Gastrocnemius medialis (tissue), 4 donors: ENCODE data around the gene CREB3L4. TPM values are rescaled to one million over a fixed set of nuclear protein-coding genes. Genes with fewer than 3 reads are reported as not detected.
A peak's percentile ranks its signal among the peaks of the same experiment; 100 is the strongest.

Source experiments
- ATAC-seq, 2 donors: fragments of 150-250 bp; one replicate each; pipeline ENCODE4 v1.9.1; 2016
- DNase-seq, 2 donors: peaks; one replicate each; pipeline ENCODE4 v3.0.0-alpha.2; 2019
- H3K27ac ChIP-seq, 4 donors: fragments of 200-600 bp; sonication (generic); 1 replicate in 1 of 4; 2 replicates in 3 of 4; pipeline ENCODE4 v1.5.1; 2016 to 2018; ENCODE audit warnings: mild to moderate bottlenecking in 2 of 4, moderate library complexity in 1 of 4
- H3K27me3 ChIP-seq, 3 donors: fragments of 200-600 bp; sonication (generic) in 2 of 3; 1 replicate in 1 of 3; 2 replicates in 2 of 3; pipeline versions ENCODE4 v1.5.1 to v1.6.0; 2016 to 2019; ENCODE audit warnings: mild to moderate bottlenecking in 1 of 3, moderate library complexity in 1 of 3
- H3K36me3 ChIP-seq, 2 donors: fragments of 200-600 bp; sonication (generic) in 1 of 2; one replicate each; pipeline ENCODE4 v1.5.1; 2017 to 2018
- H3K4me1 ChIP-seq, 2 donors: fragments of 200-600 bp; sonication (generic) in 1 of 2; one replicate each; pipeline ENCODE4 v1.5.1; 2016 to 2017; ENCODE audit warnings: mild to moderate bottlenecking in 2 of 2
- H3K4me3 ChIP-seq, 4 donors: fragments of 200-600 bp; sonication (generic) in 3 of 4; 1 replicate in 1 of 4; 2 replicates in 3 of 4; pipeline ENCODE4 v1.5.1; 2016 to 2019; ENCODE audit warnings: mild to moderate bottlenecking in 2 of 4
- H3K9me3 ChIP-seq, 3 donors: fragments of 200-600 bp; sonication (generic) in 2 of 3; 1 replicate in 1 of 3; 2 replicates in 2 of 3; pipeline ENCODE4 v1.5.1; 2016 to 2019
- POLR2A ChIP-seq, 2 donors: fragments of 450-650 bp; IDR thresholded peaks; one replicate each; pipeline ENCODE4 v1.6.1; 2017; ENCODE audit warnings: antibody characterized with exemption in 2 of 2, mild to moderate bottlenecking in 2 of 2, moderate library complexity in 2 of 2
- in situ Hi-C, 4 donors: fragments of 200-750 bp; cut with MboI; loops; one replicate each; pipeline versions ENCODE4 v1.15.0 to v1.8.0; 2017; ENCODE audit warnings: low sequenced_read_pairs in 4 of 4
- intact Hi-C: fragments of 100-400 bp; cut with DNase I; formaldehyde crosslinking; loops from one replicate; pipeline ENCODE4 v1.15.1; 2023; ENCODE audit warnings: low total_unique reads
- total RNA-seq, 4 donors: library from RNA; depleted of rRNA; stranded (reverse); fragments of >200 nt; gene quantifications; one replicate each; pipeline versions ENCODE4 v1.1.0 to v1.2.3, GENCODE V29; 2016
- TF ChIP-seq, protein P1 (sequence below), 5 experiments: fragments of 450-650 bp in 3 of 5; fragments of 200-600 bp in 2 of 5; sonication (generic) in 2 of 5; IDR thresholded peaks in 4 of 5; conservative IDR thresholded peaks in 1 of 5; 1 replicate in 4 of 5; 2 replicates in 1 of 5; pipeline ENCODE4 v1.5.1; 2016 to 2019; ENCODE audit warnings: antibody characterized with exemption in 5 of 5, mild to moderate bottlenecking in 3 of 5, moderate library complexity in 3 of 5

CREB3L4 gene
- total RNA-seq, 4 donors from 2014 or later: 4.5 to 7.9 (median 5.7) TPM

DNA sequence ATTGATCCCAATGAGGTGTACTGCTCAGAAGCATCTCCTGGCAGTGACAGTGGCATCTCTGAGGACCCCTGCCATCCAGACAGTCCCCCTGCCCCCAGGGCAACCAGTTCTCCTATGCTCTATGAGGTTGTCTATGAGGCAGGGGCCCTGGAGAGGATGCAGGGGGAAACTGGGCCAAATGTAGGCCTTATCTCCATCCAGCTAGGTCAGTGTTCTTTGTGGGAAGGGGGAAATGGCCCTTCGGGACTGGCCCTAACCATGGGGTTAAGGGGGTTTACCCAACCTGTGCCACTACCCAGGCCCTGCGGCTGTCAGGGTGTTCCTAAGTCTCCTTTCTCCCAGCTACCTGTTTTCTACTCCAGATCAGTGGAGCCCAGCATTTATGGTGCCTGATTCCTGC lies 1.3 kb downstream of the CREB3L4 start:
- ATAC-seq (no peak), DNase-seq (no peak)
- H3K27ac ChIP-seq: peak overlapping the region in 2 of 4 donors; percentile 87 to 90
- peaks cover 0 to 13% of the 10 kb centered on the region in 2 donors for H3K36me3 ChIP-seq
- H3K4me3 ChIP-seq: no peak overlapping the region
- TF ChIP-seq POLR2A (IDR thresholded peaks at IDR 0.05): no peak
- TF ChIP-seq, protein P1, sequence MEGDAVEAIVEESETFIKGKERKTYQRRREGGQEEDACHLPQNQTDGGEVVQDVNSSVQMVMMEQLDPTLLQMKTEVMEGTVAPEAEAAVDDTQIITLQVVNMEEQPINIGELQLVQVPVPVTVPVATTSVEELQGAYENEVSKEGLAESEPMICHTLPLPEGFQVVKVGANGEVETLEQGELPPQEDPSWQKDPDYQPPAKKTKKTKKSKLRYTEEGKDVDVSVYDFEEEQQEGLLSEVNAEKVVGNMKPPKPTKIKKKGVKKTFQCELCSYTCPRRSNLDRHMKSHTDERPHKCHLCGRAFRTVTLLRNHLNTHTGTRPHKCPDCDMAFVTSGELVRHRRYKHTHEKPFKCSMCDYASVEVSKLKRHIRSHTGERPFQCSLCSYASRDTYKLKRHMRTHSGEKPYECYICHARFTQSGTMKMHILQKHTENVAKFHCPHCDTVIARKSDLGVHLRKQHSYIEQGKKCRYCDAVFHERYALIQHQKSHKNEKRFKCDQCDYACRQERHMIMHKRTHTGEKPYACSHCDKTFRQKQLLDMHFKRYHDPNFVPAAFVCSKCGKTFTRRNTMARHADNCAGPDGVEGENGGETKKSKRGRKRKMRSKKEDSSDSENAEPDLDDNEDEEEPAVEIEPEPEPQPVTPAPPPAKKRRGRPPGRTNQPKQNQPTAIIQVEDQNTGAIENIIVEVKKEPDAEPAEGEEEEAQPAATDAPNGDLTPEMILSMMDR (IDR thresholded peaks at IDR 0.05 in 4 of 5, conservative IDR thresholded peaks at IDR 0.05 in 1 of 5): no peak
- no peaks in the 10 kb centered on the region for H3K27me3 ChIP-seq
- no peaks in the 10 kb centered on the region for H3K9me3 ChIP-seq
- in situ Hi-C loops: loop anchor here in 1 of 4 donors (10.0 kb wide), 1 partner anchor 294 kb away; the partner anchor contains the start of genes ILF2 and NPR1
- H3K4me1 ChIP-seq: peaks cover 25 to 26% of the 10 kb centered on the region in 2 donors
- intact Hi-C loops: no loop called here

DNA sequence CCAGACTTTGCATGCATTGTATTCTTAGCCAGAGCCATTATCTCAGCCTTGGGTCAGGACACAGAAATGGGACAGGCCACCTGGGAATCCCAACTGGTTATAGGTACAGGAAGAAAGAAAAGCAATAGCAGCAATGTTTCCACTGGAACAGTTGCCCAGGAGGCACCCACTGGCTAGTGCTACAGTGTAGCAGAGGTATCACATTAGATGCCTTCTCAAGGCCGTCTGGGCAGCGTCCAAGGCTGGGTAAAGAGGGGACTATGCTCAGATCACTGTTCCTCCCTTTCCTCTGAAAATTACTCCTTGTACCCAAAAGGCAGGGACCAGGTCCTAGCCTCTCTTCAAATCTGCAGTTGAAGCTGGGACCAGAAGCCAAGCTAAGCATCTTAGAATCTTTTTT lies 2.6 kb downstream of the CREB3L4 start:
- Histone ChIP-seq H3K4me1 (peaks cover 18 to 20% of the 10 kb centered on the region in 2 donors), H3K9me3 (no peaks in the 10 kb centered on the region), H3K4me3 (no peak overlapping the region), H3K36me3 (peaks cover 0 to 27% of the 10 kb centered on the region in 2 donors), H3K27ac (no peak overlapping the region), H3K27me3 (no peaks in the 10 kb centered on the region)
- TF ChIP-seq POLR2A (IDR thresholded peaks at IDR 0.05): no peak
- TF ChIP-seq, protein P1 (IDR thresholded peaks at IDR 0.05 in 4 of 5, conservative IDR thresholded peaks at IDR 0.05 in 1 of 5): no peak
- DNase-seq (no peak), ATAC-seq (no peak)
- in situ Hi-C loops: loop anchor here in 1 of 4 donors (10.0 kb wide), 1 partner anchor 156 kb away; no protein-coding TSS in a partner anchor
- intact Hi-C loops: no loop called here

DNA sequence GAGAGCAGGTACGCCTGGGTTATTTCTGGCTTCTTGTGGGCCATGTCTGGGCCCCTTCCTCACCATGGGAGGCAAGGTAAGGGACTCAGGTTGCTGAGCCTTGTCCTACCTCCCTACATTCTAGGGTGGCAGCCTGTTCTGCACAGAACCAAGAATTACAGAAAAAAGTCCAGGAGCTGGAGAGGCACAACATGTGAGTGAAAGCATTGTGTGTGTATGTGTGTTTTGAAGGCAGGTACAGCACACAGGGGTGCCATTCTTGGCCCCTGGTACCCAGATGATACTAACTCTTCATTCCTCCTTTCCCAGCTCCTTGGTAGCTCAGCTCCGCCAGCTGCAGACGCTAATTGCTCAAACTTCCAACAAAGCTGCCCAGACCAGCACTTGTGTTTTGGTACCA lies 5.4 kb downstream of the CREB3L4 start:
- intact Hi-C loops: no loop called here
- no peak overlapping the region for H3K27ac ChIP-seq
- TF ChIP-seq POLR2A (IDR thresholded peaks at IDR 0.05): no peak
- TF ChIP-seq, protein P1 (IDR thresholded peaks at IDR 0.05 in 4 of 5, conservative IDR thresholded peaks at IDR 0.05 in 1 of 5): no peak
- peaks cover 21% of the 10 kb centered on the region in 2 donors for H3K4me1 ChIP-seq
- H3K36me3 ChIP-seq: peaks cover 0 to 36% of the 10 kb centered on the region in 2 donors
- H3K9me3 ChIP-seq: no peaks in the 10 kb centered on the region
- in situ Hi-C loops: loop anchor here in 1 of 4 donors (10.0 kb wide), 1 partner anchor 158 kb away; no protein-coding TSS in a partner anchor
- DNase-seq (no peak), ATAC-seq (no peak)
- no peak overlapping the region for H3K4me3 ChIP-seq
- no peaks in the 10 kb centered on the region for H3K27me3 ChIP-seq

DNA sequence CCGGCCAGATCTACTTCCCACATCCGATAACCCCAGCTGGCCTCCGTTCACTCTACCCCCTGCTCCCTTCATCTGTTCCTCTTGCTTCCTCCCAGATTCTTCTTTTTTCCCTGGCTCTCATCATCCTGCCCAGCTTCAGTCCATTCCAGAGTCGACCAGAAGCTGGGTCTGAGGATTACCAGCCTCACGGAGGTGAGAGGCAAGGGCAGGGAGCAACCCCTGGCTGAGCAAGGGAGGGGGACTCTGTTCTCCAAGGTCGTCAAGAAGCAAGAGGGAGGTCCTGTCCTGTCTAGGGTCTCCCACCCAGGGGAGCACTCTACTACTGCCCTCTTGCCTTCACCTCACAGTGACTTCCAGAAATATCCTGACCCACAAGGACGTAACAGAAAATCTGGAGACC lies 5.8 kb downstream of the CREB3L4 start:
- Histone ChIP-seq H3K9me3 (no peaks in the 10 kb centered on the region), H3K27ac (no peak overlapping the region), H3K27me3 (no peaks in the 10 kb centered on the region), H3K4me3 (no peak overlapping the region), H3K4me1 (peaks cover 21% of the 10 kb centered on the region in 2 donors), H3K36me3 (peaks cover 0 to 36% of the 10 kb centered on the region in 2 donors)
- no peak for ATAC-seq
- in situ Hi-C loops: loop anchor here in 1 of 4 donors (10.0 kb wide), 1 partner anchor 159 kb away; no protein-coding TSS in a partner anchor
- intact Hi-C loops: no loop called here
- no peak for DNase-seq
- no peak for TF ChIP-seq POLR2A (IDR thresholded peaks at IDR 0.05)
- TF ChIP-seq, protein P1 (IDR thresholded peaks at IDR 0.05 in 4 of 5, conservative IDR thresholded peaks at IDR 0.05 in 1 of 5): no peak
